ENCODE data around the gene COA1.

GRCh38 chr7:43590862-43591557, 138.3 kb downstream of the COA1 start:
- TF ChIP-seq POLR2A (IDR thresholded peaks at IDR 0.05) (no peak), CTCF (IDR thresholded peaks at IDR 0.05) (no peak)

Measured in ovary (tissue), 3 donors.